H1 (cell line): ENCODE measurements around the gene STAT4. TPM values are rescaled to one million over a fixed set of nuclear protein-coding genes. Genes with fewer than 3 reads are reported as not detected.

Experiments
- CTCF ChIA-PET: fragments of 300-600 bp; sonication (Branson Sonifier 250); formaldehyde crosslinking; loops from one replicate; lab custom pipeline; 2021; ENCODE audit not compliant: partially characterized antibody; lab: Charles Lee
- POLR2A ChIA-PET: fragments of 300-600 bp; sonication (Branson Sonifier 250); formaldehyde crosslinking; loops from one replicate; lab custom pipeline; 2021; ENCODE audit warnings: inconsistent platforms; ENCODE audit not compliant: partially characterized antibody; lab: Charles Lee
- DNase-seq, 2 experiments: peaks; one replicate each; pipeline versions ENCODE4 v3.0.0 to v3.0.0-alpha.2; 2010 to 2022; ENCODE audit warnings: low spot score in 2 of 2, low read depth in 1 of 2, mixed read lengths in 1 of 2
- FAIRE-seq: peaks from 2 replicates; lab custom pipeline; 2011; peaks lifted over from hg19 to GRCh38; lab: Jason Lieb, UNC
- H2AFZ ChIP-seq: 2 replicates; pipeline ENCODE4 v1.8.1; 2012; ENCODE audit warnings: low read length, inconsistent platforms
- H2AK5ac ChIP-seq: 2 replicates; pipeline ENCODE4 v1.6.1; 2013; ENCODE audit warnings: low read depth, low read length
- H2BK120ac ChIP-seq: replicated peaks from 2 replicates; pipeline ENCODE3; 2013; ENCODE audit warnings: low read depth, low read length, inconsistent platforms
- H2BK12ac ChIP-seq: 2 replicates; pipeline ENCODE4 v1.6.1; 2013; ENCODE audit warnings: low read depth, low read length
- H2BK15ac ChIP-seq: 2 replicates; pipeline ENCODE4 v1.6.1; 2013; ENCODE audit warnings: low read length
- H2BK20ac ChIP-seq: 2 replicates; pipeline ENCODE4 v1.6.1; 2013; ENCODE audit warnings: low read length
- H2BK5ac ChIP-seq: 2 replicates; pipeline ENCODE4 v1.6.1; 2013; ENCODE audit warnings: low read depth, low read length
- H3K14ac ChIP-seq: 2 replicates; pipeline ENCODE4 v1.6.1; 2013; ENCODE audit warnings: inconsistent platforms; ENCODE audit not compliant: insufficient read length
- H3K18ac ChIP-seq: 2 replicates; pipeline ENCODE4 v1.6.1; 2013; ENCODE audit warnings: low read length; ENCODE audit errors: extremely low read depth
- H3K23ac ChIP-seq: 2 replicates; pipeline ENCODE4 v1.6.1; 2013; ENCODE audit warnings: inconsistent platforms; ENCODE audit not compliant: insufficient read length
- H3K23me2 ChIP-seq: 2 replicates; pipeline ENCODE4 v1.6.1; 2013; ENCODE audit warnings: low read depth, low read length
- H3K27ac ChIP-seq: 2 replicates; pipeline ENCODE4 v1.6.1; 2011; ENCODE audit warnings: low read depth, low read length, inconsistent platforms
- H3K27me3 ChIP-seq, 4 experiments: replicated peaks in 1 of 4; 1 replicate in 1 of 4; 2 replicates in 3 of 4; pipeline versions ENCODE4 v1.6.1 to v1.8.1; 2011 to 2013; ENCODE audit warnings: low read length in 3 of 4, mild to moderate bottlenecking in 3 of 4, inconsistent platforms in 2 of 4, mixed read lengths in 2 of 4, moderate library complexity in 1 of 4; ENCODE audit not compliant: control insufficient read depth in 3 of 4, insufficient read depth in 3 of 4; ENCODE audit errors: extremely low read depth in 1 of 4
- H3K36me3 ChIP-seq, 4 experiments: 2 replicates each; pipeline versions ENCODE4 v1.6.1 to v1.8.1; 2011 to 2013; ENCODE audit warnings: mild to moderate bottlenecking in 4 of 4, low read length in 3 of 4, moderate library complexity in 2 of 4, control low read depth in 1 of 4, inconsistent platforms in 1 of 4; ENCODE audit not compliant: insufficient read depth in 4 of 4, control insufficient read depth in 2 of 4
- H3K4ac ChIP-seq: replicated peaks from 2 replicates; pipeline ENCODE3; 2013; ENCODE audit warnings: low read length, low read depth, mixed read lengths, inconsistent platforms; ENCODE audit not compliant: insufficient read length
- H3K4me1 ChIP-seq, 4 experiments: replicated peaks in 1 of 4; 1 replicate in 1 of 4; 2 replicates in 3 of 4; pipeline versions ENCODE4 v1.6.1 to v1.8.1; 2011 to 2013; ENCODE audit warnings: low read length in 3 of 4, inconsistent platforms in 2 of 4, mixed read lengths in 1 of 4; ENCODE audit not compliant: insufficient read depth in 4 of 4, control insufficient read depth in 3 of 4
- H3K4me2 ChIP-seq, 2 experiments: 2 replicates each; pipeline versions ENCODE4 v1.6.1 to v1.8.1; 2011 to 2013; ENCODE audit warnings: low read depth in 2 of 2, low read length in 2 of 2, control low read depth in 1 of 2, inconsistent platforms in 1 of 2, mild to moderate bottlenecking in 1 of 2; ENCODE audit not compliant: insufficient read depth in 1 of 2
- H3K4me3 ChIP-seq, 4 experiments: fragments of 200-600, 300-600 bp in 1 of 4; sonication (generic), shearing (Covaris generic), sonication (Bioruptor Twin) in 1 of 4; 2 replicates each; pipeline versions ENCODE4 v1.5.1 to v1.8.1; 2011 to 2016; ENCODE audit warnings: low read length in 4 of 4, low read depth in 3 of 4, control low read depth in 2 of 4, inconsistent platforms in 2 of 4, mild to moderate bottlenecking in 2 of 4, mixed read lengths in 1 of 4, moderate library complexity in 1 of 4; ENCODE audit not compliant: insufficient read depth in 2 of 4; ENCODE audit errors: extremely low read depth in 1 of 4
- H3K56ac ChIP-seq: replicated peaks from 2 replicates; pipeline ENCODE3; 2013; ENCODE audit warnings: low read depth, mild to moderate bottlenecking, mixed read lengths, low read length, inconsistent platforms; ENCODE audit not compliant: insufficient read length
- H3K79me1 ChIP-seq: 2 replicates; pipeline ENCODE4 v1.6.1; 2013; ENCODE audit warnings: low read depth, low read length, control low read depth
- H3K79me2 ChIP-seq, 2 experiments: 2 replicates each; pipeline versions ENCODE4 v1.6.1 to v1.8.1; 2012 to 2013; ENCODE audit warnings: low read length in 2 of 2, mild to moderate bottlenecking in 2 of 2, inconsistent platforms in 1 of 2; ENCODE audit not compliant: insufficient read depth in 2 of 2, control insufficient read depth in 1 of 2
- H3K9ac ChIP-seq, 4 experiments: replicated peaks in 1 of 4; 1 replicate in 1 of 4; 2 replicates in 3 of 4; pipeline versions ENCODE4 v1.6.1 to v1.8.1; 2011 to 2013; ENCODE audit warnings: low read depth in 3 of 4, low read length in 3 of 4, control low read depth in 2 of 4, mild to moderate bottlenecking in 2 of 4, moderate library complexity in 2 of 4, inconsistent platforms in 1 of 4; ENCODE audit errors: extremely low read depth in 1 of 4
- H3K9me3 ChIP-seq, 2 experiments: 2 replicates each; pipeline versions ENCODE4 v1.6.1 to v1.8.1; 2012 to 2013; ENCODE audit warnings: mild to moderate bottlenecking in 2 of 2, moderate library complexity in 2 of 2, control low read depth in 1 of 2, inconsistent platforms in 1 of 2, low read depth in 1 of 2, low read length in 1 of 2, mixed read lengths in 1 of 2; ENCODE audit not compliant: insufficient read depth in 2 of 2
- H4K20me1 ChIP-seq, 2 experiments: replicated peaks in 1 of 2; 2 replicates each; pipeline versions ENCODE3 to v1.8.1; 2011 to 2013; ENCODE audit warnings: inconsistent platforms in 2 of 2, low read length in 2 of 2, mild to moderate bottlenecking in 1 of 2; ENCODE audit not compliant: insufficient read depth in 2 of 2, control insufficient read depth in 1 of 2
- H4K5ac ChIP-seq: 2 replicates; pipeline ENCODE4 v1.6.1; 2013; ENCODE audit warnings: low read length, low read depth, mixed read lengths, inconsistent platforms; ENCODE audit not compliant: insufficient read length
- H4K8ac ChIP-seq: 2 replicates; pipeline ENCODE4 v1.8.0; 2013; ENCODE audit warnings: mild to moderate bottlenecking, moderate library complexity, low read length, inconsistent platforms; ENCODE audit not compliant: insufficient read depth; ENCODE audit errors: extremely low read depth
- H4K91ac ChIP-seq: replicated peaks from 2 replicates; pipeline ENCODE3; 2013; ENCODE audit warnings: low read length, mixed read lengths, inconsistent platforms; ENCODE audit not compliant: insufficient read length
- ASH2L ChIP-seq: fragments of 200-600, 300-600 bp; sonication (generic); IDR thresholded peaks from one replicate; pipeline ENCODE4 v1.7.1; 2017; ENCODE audit warnings: low read length
- CEBPB ChIP-seq: IDR thresholded peaks from 2 replicates; pipeline ENCODE4 v1.6.1; 2012; ENCODE audit warnings: low read depth, low read length
- CTBP2 ChIP-seq: IDR thresholded peaks from 2 replicates; pipeline ENCODE4 v1.7.0; 2011; ENCODE audit warnings: borderline replicate concordance, mild to moderate bottlenecking, moderate library complexity, mixed read lengths, low read length; ENCODE audit not compliant: insufficient read depth, insufficient read length
- FOSL1 ChIP-seq: IDR thresholded peaks from 2 replicates; pipeline ENCODE4 v1.6.1; 2011; ENCODE audit warnings: mild to moderate bottlenecking, low read depth, low read length, moderate library complexity; ENCODE audit not compliant: insufficient read depth
- JUND ChIP-seq: IDR thresholded peaks from 2 replicates; pipeline ENCODE4 v1.6.1; 2011; ENCODE audit warnings: mild to moderate bottlenecking, improper control_type of control experiment, low read length
- SP2 ChIP-seq: IDR thresholded peaks from 2 replicates; pipeline ENCODE4 v1.6.1; 2012; ENCODE audit warnings: mild to moderate bottlenecking, low read length, inconsistent platforms
- WGBS, 2 experiments: shearing (Covaris generic) in 1 of 2; methylation state at CpG; one replicate each; pipeline versions ENCODE4 v1.1.6 to v1.1.7; 2013 to 2015; ENCODE audit warnings: low lambda C conversion rate in 2 of 2, mixed read lengths in 2 of 2, inconsistent platforms in 1 of 2, low coverage in 1 of 2, missing lambda C conversion rate in 1 of 2; ENCODE audit not compliant: insufficient replicate concordance in 2 of 2, insufficient coverage in 1 of 2, insufficient read length in 1 of 2; ENCODE audit errors: extremely low coverage in 1 of 2, missing lambda C conversion rate in 1 of 2; 5-methylcytosine and 5-hydroxymethylcytosine counted together
- polyA plus RNA-seq, 7 experiments: library from polyadenylated mRNA; depleted of rRNA in 3 of 7; stranded (reverse) in 5 of 7; unstranded in 2 of 7; fragments of >200 nt in 5 of 7; fragments of 200-250 nt in 2 of 7; gene quantifications; 1 replicate in 5 of 7; 2 replicates in 1 of 7; 4 replicates in 1 of 7; pipeline versions ENCODE4 v1.2.1 to v1.2.3, GENCODE V29; 2011 to 2013; ENCODE audit warnings: missing spikeins in 2 of 7, mixed read lengths in 2 of 7
- total RNA-seq: library from RNA; stranded (reverse); fragmentation: NEBNext Ultra II Directional; extraction: Animal tissue kit (Norgen Biotek cat#: 25700); gene quantifications from 2 replicates; pipeline ENCODE4 v1.2.1, GENCODE V29; 2021
- TF ChIP-seq, protein P1 (sequence below): IDR thresholded peaks from 2 replicates; pipeline ENCODE4 v1.6.1; 2011; ENCODE audit warnings: low read depth, mild to moderate bottlenecking, low read length; ENCODE audit not compliant: insufficient read depth

The STAT4 gene
- total and polyA plus RNA-seq, 2 of the 8 experiments (the other 6 are each of a cell fraction or from before 2014, with no cell fraction given): 0.36 to 0.63 TPM

DNA sequence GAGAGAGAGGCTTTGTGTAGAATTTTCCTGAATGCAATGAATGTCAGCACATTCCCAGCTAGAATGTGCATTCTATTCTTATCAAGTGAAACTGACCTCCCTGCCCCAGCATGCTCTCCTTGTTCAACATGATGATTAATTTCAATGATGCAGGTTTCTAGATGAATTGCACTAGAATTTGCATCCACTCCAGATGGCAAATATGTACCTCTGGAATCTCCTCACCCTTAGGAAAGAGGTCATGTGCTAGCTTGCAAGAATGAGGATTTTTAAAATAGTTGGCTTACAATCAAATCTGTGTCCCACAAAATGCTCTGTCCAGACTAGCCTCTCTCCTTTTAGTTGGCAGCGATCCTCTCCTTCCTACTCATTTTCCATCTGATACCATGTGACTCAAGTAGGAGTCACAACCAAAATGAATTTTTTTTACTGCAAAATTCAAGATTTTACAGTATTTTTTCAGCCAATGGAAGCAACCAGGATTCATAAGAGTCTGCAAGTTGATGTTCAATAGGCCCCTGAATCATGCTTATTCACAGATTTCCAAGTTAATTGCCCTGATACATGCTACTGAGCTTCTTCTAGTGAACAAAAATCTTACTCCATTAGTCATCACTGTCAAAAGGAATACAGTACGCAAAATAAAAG, 21.0 kb upstream of the STAT4 start:
- Histone ChIP-seq H3K79me2 (no peaks in the 10 kb centered on the region), H3K23ac (no peak overlapping the region), H4K20me1 (no peaks in the 10 kb centered on the region), H2BK12ac (no peak overlapping the region), H3K4me3 (no peak overlapping the region), H3K4me1 (peaks cover 0 to 3% (median 0%) of the 10 kb centered on the region in 4 experiments; a peak in 1 of 7 replicates), H2BK120ac (no peak overlapping the region), H4K8ac (no peak overlapping the region), H3K27me3 (no peaks in the 10 kb centered on the region), H2AK5ac (no peak overlapping the region), H4K5ac (no peak overlapping the region), H3K4me2 (no peak overlapping the region), H3K4ac (no peak overlapping the region), H2BK5ac (no peak overlapping the region), H4K91ac (no peak overlapping the region), H3K23me2 (no peaks in the 10 kb centered on the region), H3K56ac (no peak overlapping the region), H3K14ac (no peak overlapping the region), H3K9ac (no peak overlapping the region), H3K9me3 (no peaks in the 10 kb centered on the region), H2BK15ac (no peak overlapping the region), H3K36me3 (no peaks in the 10 kb centered on the region), H3K18ac (no peak overlapping the region), H2AFZ (no peak overlapping the region), H3K27ac (no peak overlapping the region), H3K79me1 (no peaks in the 10 kb centered on the region), H2BK20ac (no peak overlapping the region)
- DNase-seq (no peak), FAIRE-seq (no peak)
- CTCF ChIA-PET: interaction anchor here (0.8 to 3.5 kb wide), 5 partner anchors 16 to 328 kb away, joined by 3 to 14 read pairs (median 6); no protein-coding TSS in a partner anchor
- TF ChIP-seq CEBPB: no peak
- TF ChIP-seq JUND: no peak
- no peak for TF ChIP-seq SP2
- TF ChIP-seq, protein P1, sequence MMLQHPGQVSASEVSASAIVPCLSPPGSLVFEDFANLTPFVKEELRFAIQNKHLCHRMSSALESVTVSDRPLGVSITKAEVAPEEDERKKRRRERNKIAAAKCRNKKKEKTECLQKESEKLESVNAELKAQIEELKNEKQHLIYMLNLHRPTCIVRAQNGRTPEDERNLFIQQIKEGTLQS: no peak
- no peak for TF ChIP-seq ASH2L
- TF ChIP-seq FOSL1: no peak
- TF ChIP-seq CTBP2: no peak
- POLR2A ChIA-PET: no interaction called here
- WGBS, 2 experiments: 75% methylated on average over 2 of the region's 2 CpGs; no CpG with 5 or more reads in 1 of the 2 experiments
